Loucy (cell line): ENCODE data around the gene TMEM200B.

ENCODE experiments used
- H2AFZ ChIP-seq: fragments of 200-600 bp; sonication (generic); 2 replicates; pipeline ENCODE4 v1.6.0; 2016; ENCODE audit warnings: antibody characterized with exemption, mild to moderate bottlenecking, low read length, moderate library complexity
- H3F3A ChIP-seq: fragments of 200-600 bp; 2 replicates; pipeline ENCODE4 v1.6.0; 2016; ENCODE audit warnings: antibody characterized with exemption, low read depth, mild to moderate bottlenecking
- H3K27me3 ChIP-seq: fragments of 200-600 bp; sonication (generic); 2 replicates; pipeline ENCODE4 v1.6.1; 2014; ENCODE audit warnings: low read length, mild to moderate bottlenecking; ENCODE audit not compliant: insufficient read depth, poor library complexity, severe bottlenecking
- H3K36me3 ChIP-seq: fragments of 200-600 bp; sonication (generic); 2 replicates; pipeline ENCODE4 v1.6.1; 2016; ENCODE audit warnings: low read length; ENCODE audit not compliant: insufficient read depth
- H3K4me1 ChIP-seq: fragments of 200-600 bp; sonication (generic); 2 replicates; pipeline ENCODE4 v1.5.1; 2014; ENCODE audit warnings: low read length, mild to moderate bottlenecking; ENCODE audit not compliant: insufficient read depth, poor library complexity, severe bottlenecking
- H3K4me2 ChIP-seq: fragments of 200-600 bp; sonication (generic); 2 replicates; pipeline ENCODE4 v1.6.0; 2014; ENCODE audit warnings: antibody characterized with exemption, low read length, low read depth, mild to moderate bottlenecking; ENCODE audit not compliant: poor library complexity, severe bottlenecking
- H3K4me3 ChIP-seq: fragments of 200-600 bp; sonication (generic); 2 replicates; pipeline ENCODE4 v1.5.1; 2014; ENCODE audit warnings: low read length, mild to moderate bottlenecking, mixed read lengths; ENCODE audit not compliant: poor library complexity, severe bottlenecking
- H3K79me2 ChIP-seq: fragments of 200-600 bp; sonication (generic); 2 replicates; pipeline ENCODE4 v1.6.1; 2014; ENCODE audit warnings: low read length; ENCODE audit not compliant: insufficient read depth
- H3K9ac ChIP-seq: fragments of 200-600 bp; sonication (generic); 2 replicates; pipeline ENCODE4 v1.6.0; 2014; ENCODE audit warnings: mild to moderate bottlenecking, low read depth, low read length, moderate library complexity; ENCODE audit not compliant: poor library complexity, severe bottlenecking
- H3K9me2 ChIP-seq: fragments of 200-600 bp; sonication (generic); replicated peaks from 2 replicates; pipeline ENCODE4 v1.6.1; 2016; ENCODE audit warnings: low read depth, low read length, mixed read lengths
- H3K9me3 ChIP-seq: fragments of 200-600 bp; sonication (generic); 2 replicates; pipeline ENCODE4 v1.6.1; 2014; ENCODE audit warnings: mild to moderate bottlenecking, antibody characterized with exemption, low read length, low read depth; ENCODE audit not compliant: insufficient read depth
- H4K20me1 ChIP-seq: fragments of 200-600 bp; sonication (generic); 2 replicates; pipeline ENCODE4 v1.6.0; 2014; ENCODE audit warnings: antibody characterized with exemption, low read length, mild to moderate bottlenecking; ENCODE audit not compliant: insufficient read depth, poor library complexity, severe bottlenecking
- CTCF ChIP-seq: fragments of 200-600 bp; sonication (generic); conservative IDR thresholded peaks from 2 replicates; pipeline ENCODE4 v1.5.1; 2014; ENCODE audit warnings: mild to moderate bottlenecking, antibody characterized with exemption, low read length
- EZH2phosphoT487 ChIP-seq: fragments of 200-600 bp; IDR thresholded peaks from 2 replicates; pipeline ENCODE4 v1.6.1; 2018; ENCODE audit warnings: antibody characterized with exemption, mild to moderate bottlenecking, moderate library complexity, borderline replicate concordance

Gene TMEM200B

DNA sequence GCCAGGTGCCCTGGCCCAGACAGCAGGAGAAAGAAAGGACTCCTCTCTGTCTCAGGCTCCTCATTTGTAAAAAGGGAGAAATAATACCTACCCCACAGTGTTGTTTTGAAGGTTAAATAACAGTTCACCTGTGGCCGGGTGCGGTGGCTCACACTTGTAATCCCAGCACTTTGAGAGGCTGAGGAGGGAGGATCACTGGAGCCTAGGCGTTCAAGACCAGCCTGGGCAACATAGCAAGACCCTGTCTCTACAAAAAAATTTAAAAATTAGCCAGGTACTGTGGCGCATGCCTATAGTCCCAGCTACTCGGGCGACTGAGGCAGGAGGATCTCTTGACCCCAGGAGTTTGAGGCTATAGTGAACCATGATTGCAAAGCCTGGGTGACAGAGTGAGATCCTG lies 2.5 kb upstream of the TMEM200B start:
- Histone ChIP-seq H3K36me3 (no peaks in the 10 kb centered on the region), H3F3A (no peaks in the 10 kb centered on the region), H3K9me3 (no peaks in the 10 kb centered on the region), H3K79me2 (no peaks in the 10 kb centered on the region), H2AFZ (no peak overlapping the region), H3K9me2 (no peaks in the 10 kb centered on the region), H3K4me1 (no peaks in the 10 kb centered on the region), H3K27me3 (no peaks in the 10 kb centered on the region), H3K4me3 (no peak overlapping the region), H3K4me2 (no peak overlapping the region), H4K20me1 (no peaks in the 10 kb centered on the region), H3K9ac (no peak overlapping the region)
- TF ChIP-seq EZH2phosphoT487 (no peak), CTCF (no peak)

- H3K9me2 ChIP-seq = no peaks in the 10 kb centered on the region
- no peaks in the 10 kb centered on the region for H3K36me3 ChIP-seq
- H3K79me2 ChIP-seq = no peaks in the 10 kb centered on the region
- H3K4me2 ChIP-seq = no peak overlapping the region
- no peaks in the 10 kb centered on the region for H3F3A ChIP-seq
- H3K4me1 ChIP-seq = no peaks in the 10 kb centered on the region
- no peaks in the 10 kb centered on the region for H3K27me3 ChIP-seq
- no peak overlapping the region for H2AFZ ChIP-seq
- no peak overlapping the region for H3K4me3 ChIP-seq
- H4K20me1 ChIP-seq = no peaks in the 10 kb centered on the region
- TF ChIP-seq EZH2phosphoT487 (no peak), CTCF (no peak)
- H3K9ac ChIP-seq = no peak overlapping the region
- no peaks in the 10 kb centered on the region for H3K9me3 ChIP-seq
These were observed 2.1 kb upstream of the TMEM200B start for GRCh38 chr1:29125788-29126187.

GRCh38 chr1:29125237-29125641 lies 1.5 kb upstream of the TMEM200B start:
- Histone ChIP-seq H3K4me3 (peak overlapping the region; percentile 72), H3K4me2 (peak overlapping the region; percentile 65)

More at GRCh38 chr1:29125237-29125641, 1.5 kb upstream of the TMEM200B start:
- no peaks in the 10 kb centered on the region for H4K20me1 ChIP-seq
- H3K79me2 ChIP-seq = no peaks in the 10 kb centered on the region
- no peaks in the 10 kb centered on the region for H3K9me2 ChIP-seq
- no peaks in the 10 kb centered on the region for H3K36me3 ChIP-seq
- H2AFZ ChIP-seq = peak overlapping the region; percentile 93; the same call in 1 of the 2 replicates
- H3K9ac ChIP-seq = peak overlapping the region; percentile 67
- no peaks in the 10 kb centered on the region for H3F3A ChIP-seq
- no peaks in the 10 kb centered on the region for H3K27me3 ChIP-seq
- H3K9me3 ChIP-seq = no peaks in the 10 kb centered on the region
- TF ChIP-seq EZH2phosphoT487 = no peak
- no peak for TF ChIP-seq CTCF
- no peaks in the 10 kb centered on the region for H3K4me1 ChIP-seq
